ENCODE results near the gene PRMT7. TPM values are rescaled to one million over a fixed set of nuclear protein-coding genes. Genes with fewer than 3 reads are reported as not detected.

PRMT7 gene
- total RNA-seq, 1 experiment from 2014 or later, result 59.3 TPM

- Mint-ChIP-seq H3K9me3 (no peaks in the 10 kb centered on the region), H3K36me3 (no peaks in the 10 kb centered on the region), H3K27ac (no peak overlapping the region), H3K27me3 (ENCODE audit: low read depth) (peaks cover 2% of the 10 kb centered on the region; the same call in 1 of the 2 replicates), H3K4me1 (peaks cover 16% of the 10 kb centered on the region), H3K4me3 (no peak overlapping the region)
- ChIA-PET CTCF (interaction anchor here (0.8 to 1.5 kb wide), 6 partner anchors 9 to 148 kb away, joined by 3 to 8 read pairs (median 4); partner anchors contain the start of gene SLC7A6), POLR2A (no interaction called here)
- ATAC-seq, result no peak
- DNase-seq (ENCODE audit: low spot score), result no peak
- TF ChIP-seq HMGXB4 (CRISPR knock-in tag; IDR thresholded peaks at IDR 0.05) (no peak), IRF2 (CRISPR knock-in tag; IDR thresholded peaks at IDR 0.05; ENCODE audit: borderline replicate concordance, low read depth) (no peak), PRDM15 (CRISPR knock-in tag; IDR thresholded peaks at IDR 0.05) (no peak), MYBL2 (CRISPR knock-in tag; IDR thresholded peaks at IDR 0.05) (no peak), ZNF425 (CRISPR knock-in tag; conservative IDR thresholded peaks at IDR 0.05) (no peak), TEAD4 (CRISPR knock-in tag; IDR thresholded peaks at IDR 0.05) (no peak), E2F5 (CRISPR knock-in tag; IDR thresholded peaks at IDR 0.05) (no peak)
These were observed 61.5 kb downstream of the PRMT7 start for GRCh38 chr16:68372381-68372720.

- Mint-ChIP-seq H3K9me3 (no peaks in the 10 kb centered on the region), H3K27me3 (ENCODE audit: low read depth) (peaks cover 2% of the 10 kb centered on the region; the same call in 1 of the 2 replicates), H3K4me1 (peaks cover 12% of the 10 kb centered on the region), H3K36me3 (no peaks in the 10 kb centered on the region), H3K27ac (no peak overlapping the region), H3K4me3 (no peak overlapping the region)
- POLR2A ChIA-PET, result no interaction called here
- CTCF ChIA-PET, result interaction anchor here (0.8 to 3.1 kb wide), 8 partner anchors 9 to 148 kb away, joined by 3 to 26 read pairs (median 3); partner anchors contain the start of gene SLC7A6
- ATAC-seq (no peak), DNase-seq (ENCODE audit: low spot score) (no peak)
- TF ChIP-seq, protein P1, sequence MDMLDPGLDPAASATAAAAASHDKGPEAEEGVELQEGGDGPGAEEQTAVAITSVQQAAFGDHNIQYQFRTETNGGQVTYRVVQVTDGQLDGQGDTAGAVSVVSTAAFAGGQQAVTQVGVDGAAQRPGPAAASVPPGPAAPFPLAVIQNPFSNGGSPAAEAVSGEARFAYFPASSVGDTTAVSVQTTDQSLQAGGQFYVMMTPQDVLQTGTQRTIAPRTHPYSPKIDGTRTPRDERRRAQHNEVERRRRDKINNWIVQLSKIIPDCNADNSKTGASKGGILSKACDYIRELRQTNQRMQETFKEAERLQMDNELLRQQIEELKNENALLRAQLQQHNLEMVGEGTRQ (CRISPR knock-in tag; IDR thresholded peaks at IDR 0.05), result no peak
- TF ChIP-seq ESRRA (CRISPR knock-in tag; IDR thresholded peaks at IDR 0.05; ENCODE audit: borderline replicate concordance), result no peak
- no peak for TF ChIP-seq OVOL2 (CRISPR knock-in tag; IDR thresholded peaks at IDR 0.05; ENCODE audit: borderline replicate concordance)
- no peak for TF ChIP-seq RELA (CRISPR knock-in tag; IDR thresholded peaks at IDR 0.05; ENCODE audit: borderline replicate concordance)
- TF ChIP-seq, protein P2, sequence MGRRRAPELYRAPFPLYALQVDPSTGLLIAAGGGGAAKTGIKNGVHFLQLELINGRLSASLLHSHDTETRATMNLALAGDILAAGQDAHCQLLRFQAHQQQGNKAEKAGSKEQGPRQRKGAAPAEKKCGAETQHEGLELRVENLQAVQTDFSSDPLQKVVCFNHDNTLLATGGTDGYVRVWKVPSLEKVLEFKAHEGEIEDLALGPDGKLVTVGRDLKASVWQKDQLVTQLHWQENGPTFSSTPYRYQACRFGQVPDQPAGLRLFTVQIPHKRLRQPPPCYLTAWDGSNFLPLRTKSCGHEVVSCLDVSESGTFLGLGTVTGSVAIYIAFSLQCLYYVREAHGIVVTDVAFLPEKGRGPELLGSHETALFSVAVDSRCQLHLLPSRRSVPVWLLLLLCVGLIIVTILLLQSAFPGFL (CRISPR knock-in tag; IDR thresholded peaks at IDR 0.05; ENCODE audit: borderline replicate concordance), result no peak
- TF ChIP-seq SMAD3 (CRISPR knock-in tag; IDR thresholded peaks at IDR 0.05; ENCODE audit: borderline replicate concordance), result no peak
- TF ChIP-seq NR2C2 (CRISPR knock-in tag; IDR thresholded peaks at IDR 0.05), result no peak
- no peak for TF ChIP-seq STAT6 (CRISPR knock-in tag; conservative IDR thresholded peaks at IDR 0.05; ENCODE audit: low read depth)
- no peak for TF ChIP-seq ZNF396 (CRISPR knock-in tag; IDR thresholded peaks at IDR 0.05; ENCODE audit: borderline replicate concordance)
- TF ChIP-seq ATF3 (CRISPR knock-in tag; conservative IDR thresholded peaks at IDR 0.05), result no peak
- TF ChIP-seq, protein P3, sequence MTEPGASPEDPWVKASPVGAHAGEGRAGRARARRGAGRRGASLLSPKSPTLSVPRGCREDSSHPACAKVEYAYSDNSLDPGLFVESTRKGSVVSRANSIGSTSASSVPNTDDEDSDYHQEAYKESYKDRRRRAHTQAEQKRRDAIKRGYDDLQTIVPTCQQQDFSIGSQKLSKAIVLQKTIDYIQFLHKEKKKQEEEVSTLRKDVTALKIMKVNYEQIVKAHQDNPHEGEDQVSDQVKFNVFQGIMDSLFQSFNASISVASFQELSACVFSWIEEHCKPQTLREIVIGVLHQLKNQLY (CRISPR knock-in tag; IDR thresholded peaks at IDR 0.05), result no peak
- TF ChIP-seq FOXK1 (CRISPR knock-in tag; IDR thresholded peaks at IDR 0.05), result no peak
- TF ChIP-seq GRHL2 (CRISPR knock-in tag; IDR thresholded peaks at IDR 0.05; ENCODE audit: insufficient replicate concordance, severe bottlenecking), result no peak
These were observed 62.0 kb downstream of the PRMT7 start for GRCh38 chr16:68372806-68373205.
